GM19452 (cell line): ENCODE data around the gene CLGN.

Experiments used
- ATAC-seq: cut with Tn5 transposase; IDR thresholded peaks from one replicate; pipeline ENCODE4 v1.9.1; 2021; ENCODE audit not compliant: unreplicated experiment

CLGN gene

GRCh38 chr4:140342620-140343019 lies 84.8 kb downstream of the CLGN start:
- ATAC-seq: no peak
